Cardiac fibroblast (primary cell): ENCODE results near the gene SLC25A19.
"Not testable (repeated sequence)": the region's sequence is repeated elsewhere in the genome, so short reads cannot be mapped to it uniquely, and the experiment has no call there.

Source experiments
- DNase-seq, 2 donors: peaks; one replicate each; pipeline versions ENCODE4 v3.0.0 to v3.0.0-alpha.2; 2010; ENCODE audit warnings: low read depth in 2 of 2
- H3K4me3 ChIP-seq, 2 donors: replicated peaks in 1 of 2; 1 replicate in 1 of 2; 2 replicates in 1 of 2; pipeline ENCODE4 v1.5.1; 2011; ENCODE audit warnings: low read depth in 2 of 2, low read length in 2 of 2, mild to moderate bottlenecking in 2 of 2, moderate library complexity in 1 of 2
- TF ChIP-seq, protein P1 (sequence below): IDR thresholded peaks from one replicate; pipeline ENCODE4 v1.5.1; 2011; ENCODE audit warnings: low read depth, mild to moderate bottlenecking, low read length, inconsistent platforms

The SLC25A19 gene

DNA sequence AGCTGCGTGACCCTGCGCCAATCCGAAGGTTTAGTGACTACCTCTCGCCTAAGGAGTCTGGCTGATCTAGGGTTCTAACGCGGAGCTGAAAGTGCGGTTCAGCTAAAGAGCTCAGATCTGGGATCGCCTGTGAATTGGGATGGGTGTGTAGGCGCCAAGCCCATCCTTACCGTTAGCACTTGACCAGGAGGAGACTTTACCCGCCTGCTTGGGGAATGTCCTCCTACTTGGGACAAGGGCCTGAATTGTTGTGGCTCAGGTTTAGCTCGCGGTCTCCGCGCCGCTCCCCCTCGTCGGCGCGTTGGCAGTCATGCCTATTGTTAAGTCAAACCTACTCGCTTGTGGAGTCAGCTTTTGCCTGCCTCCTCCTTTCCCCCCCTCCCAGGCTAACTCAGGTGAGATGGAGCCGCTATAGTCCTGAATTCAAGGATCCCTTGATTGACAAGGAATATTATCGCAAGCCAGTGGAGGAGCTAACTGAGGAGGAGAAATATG is 27.1 kb downstream of the SLC25A19 start:
- DNase-seq: no peak
- TF ChIP-seq, protein P1, sequence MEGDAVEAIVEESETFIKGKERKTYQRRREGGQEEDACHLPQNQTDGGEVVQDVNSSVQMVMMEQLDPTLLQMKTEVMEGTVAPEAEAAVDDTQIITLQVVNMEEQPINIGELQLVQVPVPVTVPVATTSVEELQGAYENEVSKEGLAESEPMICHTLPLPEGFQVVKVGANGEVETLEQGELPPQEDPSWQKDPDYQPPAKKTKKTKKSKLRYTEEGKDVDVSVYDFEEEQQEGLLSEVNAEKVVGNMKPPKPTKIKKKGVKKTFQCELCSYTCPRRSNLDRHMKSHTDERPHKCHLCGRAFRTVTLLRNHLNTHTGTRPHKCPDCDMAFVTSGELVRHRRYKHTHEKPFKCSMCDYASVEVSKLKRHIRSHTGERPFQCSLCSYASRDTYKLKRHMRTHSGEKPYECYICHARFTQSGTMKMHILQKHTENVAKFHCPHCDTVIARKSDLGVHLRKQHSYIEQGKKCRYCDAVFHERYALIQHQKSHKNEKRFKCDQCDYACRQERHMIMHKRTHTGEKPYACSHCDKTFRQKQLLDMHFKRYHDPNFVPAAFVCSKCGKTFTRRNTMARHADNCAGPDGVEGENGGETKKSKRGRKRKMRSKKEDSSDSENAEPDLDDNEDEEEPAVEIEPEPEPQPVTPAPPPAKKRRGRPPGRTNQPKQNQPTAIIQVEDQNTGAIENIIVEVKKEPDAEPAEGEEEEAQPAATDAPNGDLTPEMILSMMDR: no peak
- peak overlapping the region; percentile 94 to 95 for H3K4me3 ChIP-seq

DNA sequence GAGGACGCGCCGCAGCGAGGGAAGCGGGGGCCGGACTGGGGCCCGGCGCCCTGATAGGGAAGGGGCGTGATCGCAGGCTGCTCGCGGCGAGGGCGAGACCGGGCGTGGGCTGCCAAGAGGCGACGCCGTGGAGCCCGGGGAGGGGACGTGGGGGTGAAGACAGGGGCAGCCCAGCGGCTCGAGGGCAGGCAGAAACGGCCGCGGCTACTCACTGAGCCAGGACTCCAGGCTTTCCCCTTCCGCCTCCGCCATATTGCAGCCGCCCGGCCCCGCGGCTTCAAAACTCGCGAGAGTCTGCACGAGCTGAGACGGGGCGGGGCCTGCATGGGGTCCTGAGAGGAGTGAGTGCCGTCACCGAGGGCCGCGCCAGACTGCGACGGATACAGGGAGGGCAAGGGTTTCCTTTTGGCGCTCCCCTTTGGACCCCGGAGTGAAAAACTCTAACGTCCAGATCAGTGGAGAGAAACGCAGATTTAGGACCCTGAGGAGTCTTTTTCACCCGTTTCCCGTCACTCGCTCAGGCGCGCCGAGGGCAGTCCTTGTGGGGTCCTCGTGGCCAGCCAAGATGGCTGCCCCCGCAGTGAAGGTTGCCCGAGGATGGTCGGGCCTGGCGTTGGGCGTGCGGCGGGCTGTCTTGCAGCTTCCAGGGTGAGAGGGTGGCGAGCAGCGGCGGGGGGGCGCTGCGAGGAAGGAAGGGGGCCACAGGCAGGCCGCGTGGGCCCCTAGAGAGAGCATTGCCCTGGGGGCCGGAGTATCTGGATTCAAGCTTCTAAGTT is 27.7 kb downstream of the SLC25A19 start, which contains the start of the genes GGA3 and MRPS7:
Gene GGA3, minus strand, starts transcription at position 271 of the 776 bp plus-strand sequence. Its CDS starts 19 bp downstream, at position 252.
Gene MRPS7, plus strand, starts transcription at position 544 of the 776 bp plus-strand sequence. Its CDS starts 22 bp downstream, at position 566.
- DNase-seq: peak; percentile 95 to 96
- peak within 1 kb of the TSS; percentile 94 to 95 for H3K4me3 ChIP-seq
- TF ChIP-seq, protein P1: no peak

DNA sequence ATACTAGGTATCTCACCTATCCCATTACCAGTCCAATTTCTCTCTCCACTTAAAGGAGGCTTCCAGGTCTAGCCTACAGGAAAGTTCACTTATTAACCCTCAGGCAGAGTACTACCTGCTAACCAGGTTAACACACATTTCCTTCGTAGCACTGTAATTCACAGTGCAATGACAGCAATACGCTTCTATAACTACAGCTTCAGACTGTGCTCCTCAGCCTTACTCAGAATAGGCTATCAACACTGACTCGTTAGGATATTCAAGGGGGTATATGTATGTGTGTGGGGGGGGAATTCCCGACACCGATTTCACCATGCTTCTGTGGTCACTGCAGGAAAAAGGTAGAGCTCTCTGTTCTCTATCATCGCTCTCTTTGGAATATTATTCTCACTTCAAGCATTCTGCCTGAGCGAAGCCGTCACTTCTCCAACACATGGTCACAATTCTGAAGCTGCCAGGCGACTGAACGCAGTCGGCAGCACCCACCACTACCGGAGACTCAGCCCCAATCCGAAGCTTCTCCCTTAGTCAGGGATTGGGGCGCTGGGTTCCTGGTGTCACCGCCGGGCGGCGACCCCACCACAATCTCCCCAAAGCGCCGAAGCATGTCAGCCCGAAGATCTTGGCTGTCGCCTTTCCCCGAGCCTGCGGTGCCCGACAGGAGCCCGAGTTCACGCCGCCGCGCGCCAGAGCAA is 28.4 kb downstream of the SLC25A19 start:
- peak in 1 of 2 donors; percentile 48 for DNase-seq

DNA sequence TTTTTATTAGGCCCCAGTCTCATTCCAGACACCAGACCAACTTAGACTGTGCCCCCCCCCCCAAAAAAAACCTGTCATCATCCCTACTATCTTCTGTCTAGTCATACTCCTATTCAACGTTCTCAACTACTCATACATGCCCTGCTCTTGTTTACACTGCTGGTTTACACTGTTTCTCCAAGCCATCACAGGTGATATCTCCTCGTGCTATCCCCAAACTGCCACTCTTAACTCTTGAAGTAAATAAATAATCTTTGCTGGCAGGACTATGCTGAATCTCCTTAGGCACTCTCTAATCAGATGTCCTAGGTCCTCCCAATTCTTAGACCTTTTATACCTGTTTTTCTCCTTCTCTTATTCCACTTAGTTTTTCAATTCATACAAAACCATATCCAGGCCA is 32.0 kb downstream of the SLC25A19 start:
- not testable (repeated sequence) for DNase-seq

More for the DNA sequence above, 28.4 kb downstream of the SLC25A19 start:
- TF ChIP-seq, protein P1: no peak
- H3K4me3 ChIP-seq: peak overlapping the region; percentile 94 to 95

DNA sequence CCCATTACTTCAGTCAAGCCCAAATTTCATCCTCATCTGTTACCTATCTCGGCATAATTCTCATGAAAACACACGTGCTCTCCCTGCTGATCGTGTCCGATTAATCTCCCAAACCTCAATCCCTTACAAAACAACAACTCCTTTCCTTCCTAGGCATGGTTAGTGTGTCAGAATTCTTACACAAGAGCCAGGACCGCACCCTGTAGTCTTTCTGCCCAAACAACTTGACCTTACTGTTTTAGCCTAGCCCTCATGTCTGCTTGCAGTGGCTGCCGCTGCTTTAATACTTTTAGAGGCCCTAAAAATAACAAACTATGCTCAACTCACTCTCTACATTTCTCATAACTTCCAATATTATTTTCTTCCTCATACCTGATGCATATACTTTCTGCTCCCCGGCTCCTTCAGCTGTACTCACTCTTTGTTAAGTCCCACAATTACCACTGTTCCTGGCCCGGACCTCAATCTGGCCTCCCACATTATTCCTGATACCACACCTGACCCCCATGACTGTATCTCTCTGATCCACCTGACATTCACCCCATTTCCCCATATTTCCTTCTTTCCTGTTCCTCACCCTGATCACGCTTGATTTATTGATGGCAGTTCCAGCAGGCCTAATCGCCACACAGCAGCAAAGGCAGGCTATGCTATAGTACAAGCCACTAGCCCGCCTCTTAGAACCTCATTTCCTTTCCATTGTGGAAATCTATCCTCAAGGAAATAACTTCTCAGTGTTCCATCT is 33.1 kb downstream of the SLC25A19 start:
- DNase-seq, H3K4me3 ChIP-seq: not testable (repeated sequence)

More for the DNA sequence above, 32.0 kb downstream of the SLC25A19 start:
- not testable (repeated sequence) for H3K4me3 ChIP-seq

DNA sequence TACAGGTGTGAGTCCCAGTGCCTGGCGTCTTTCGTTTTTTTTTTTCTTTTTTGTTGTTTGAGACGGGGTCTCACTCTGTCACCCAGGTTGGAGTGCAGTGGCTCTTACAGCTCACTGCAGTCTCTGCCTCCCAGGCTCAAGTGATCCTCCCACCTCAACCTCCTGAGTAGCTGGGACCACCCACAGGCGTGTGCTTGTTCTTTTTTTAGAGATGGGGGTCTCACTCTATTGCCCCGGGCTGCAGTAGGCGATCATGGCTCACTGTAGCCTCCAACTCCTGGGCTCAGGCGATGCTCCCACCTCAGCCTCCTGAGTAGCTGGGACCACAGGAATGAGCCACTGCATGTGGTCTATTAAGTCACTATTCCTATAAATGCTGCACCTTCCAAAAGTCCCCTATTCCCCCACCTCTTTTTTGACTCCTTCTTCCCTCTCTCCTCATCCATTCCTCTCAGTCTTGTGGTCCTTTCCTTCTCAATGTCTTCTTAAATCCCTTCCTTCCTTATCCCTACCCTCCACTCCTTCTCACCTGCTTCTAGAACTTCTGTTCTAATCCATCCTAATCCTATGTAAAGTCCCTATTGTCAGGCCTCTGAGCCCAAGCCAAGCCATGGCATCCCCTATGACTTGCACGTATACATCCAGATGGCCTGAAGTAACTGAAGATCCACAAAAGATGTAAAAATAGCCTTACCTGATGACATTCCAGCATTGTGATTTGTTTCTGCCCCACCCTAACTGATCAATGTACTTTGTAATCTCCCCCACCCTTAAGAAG is 37.0 kb downstream of the SLC25A19 start:
- TF ChIP-seq, protein P1: no peak
- H3K4me3 ChIP-seq: no peak overlapping the region
- DNase-seq: no peak

DNA sequence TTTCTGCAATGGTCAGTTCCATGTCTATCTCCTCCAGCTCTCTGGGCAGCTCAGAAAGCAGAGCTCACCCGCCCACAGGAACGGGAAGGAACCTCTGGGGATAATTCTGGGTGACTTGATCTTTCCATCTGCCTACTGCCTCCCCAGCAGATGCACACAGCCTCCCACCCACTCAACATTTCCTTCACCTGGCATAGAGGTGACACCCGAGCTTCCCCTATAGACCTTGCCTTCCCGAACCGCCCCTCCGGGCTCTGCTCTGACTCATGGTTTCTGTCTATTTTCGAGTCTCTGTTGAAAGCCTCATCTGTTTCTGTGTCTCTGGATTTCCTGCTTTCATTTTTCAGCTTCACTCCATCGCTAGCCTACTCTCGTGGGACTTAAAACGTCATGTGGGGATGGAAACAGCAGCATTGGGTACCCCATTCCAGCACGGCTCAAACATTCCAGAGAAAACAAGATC is 39.2 kb downstream of the SLC25A19 start:
- TF ChIP-seq, protein P1: no peak
- H3K4me3 ChIP-seq: peak overlapping the region in 1 of 2 donors; percentile 14
- DNase-seq: peak; percentile 69 to 82
